GM18507 (cell line): Measurements from ENCODE around the gene NUDT19.
"Not testable (repeated sequence)": the region's sequence is repeated elsewhere in the genome, so short reads cannot be mapped to it uniquely, and the experiment has no call there.

Experiments used
- DNase-seq: peaks from one replicate; pipeline ENCODE4 v3.0.0; 2011; ENCODE audit warnings: low read depth; ENCODE audit not compliant: insufficient read length; ENCODE audit errors: extremely low spot score
- FAIRE-seq: peaks from 2 replicates; lab custom pipeline; 2011; peaks lifted over from hg19 to GRCh38; lab: Jason Lieb, UNC

Gene NUDT19

GRCh38 chr19:32700129-32700528 lies 8.5 kb downstream of the NUDT19 start:
- FAIRE-seq, DNase-seq: not testable (repeated sequence)

GRCh38 chr19:32702010-32702409 lies 10.4 kb downstream of the NUDT19 start:
- no peak for DNase-seq

DNA sequence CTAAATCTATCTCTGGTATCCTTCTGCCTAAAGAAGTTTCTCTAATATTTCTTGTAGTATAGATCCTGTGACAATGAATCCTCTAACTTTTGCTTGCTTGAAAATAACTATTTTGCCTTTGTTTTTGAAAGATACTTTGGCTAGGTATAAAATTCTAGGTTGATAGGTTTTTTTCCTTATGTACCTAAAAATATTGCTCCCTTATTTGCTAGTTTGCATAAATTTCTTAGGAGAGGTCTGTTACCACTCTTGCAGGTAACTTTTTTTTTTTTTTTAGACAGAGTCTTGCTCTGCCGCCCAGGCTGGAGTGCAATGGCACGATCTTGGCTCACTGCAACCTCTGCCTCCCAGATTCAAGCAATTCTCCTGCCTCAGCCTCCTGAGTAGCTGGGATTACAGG lies 12.4 kb downstream of the NUDT19 start:
- not testable (repeated sequence) for DNase-seq, FAIRE-seq

More at GRCh38 chr19:32702010-32702409, 10.4 kb downstream of the NUDT19 start:
- no peak for FAIRE-seq

DNA sequence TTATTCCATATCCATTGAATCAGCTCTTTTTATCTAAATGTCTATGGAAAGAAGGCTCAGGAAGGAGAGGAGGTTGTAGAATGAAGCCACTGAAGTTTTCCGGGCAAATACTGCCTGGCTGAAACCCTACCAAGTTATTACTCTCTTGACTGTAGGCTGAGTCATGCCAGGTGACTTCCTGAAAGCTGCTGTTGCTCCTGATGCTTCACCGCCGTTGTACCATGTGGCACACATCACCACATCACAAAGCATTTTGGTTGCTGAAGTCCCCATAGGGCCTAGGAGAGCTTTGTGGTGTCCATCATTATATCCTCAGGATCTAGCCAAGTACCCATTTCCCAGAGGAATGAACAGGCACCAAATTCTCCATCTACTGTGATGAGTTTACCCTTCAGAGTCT lies 16.8 kb downstream of the NUDT19 start:
- FAIRE-seq: no peak
- no peak for DNase-seq

DNA sequence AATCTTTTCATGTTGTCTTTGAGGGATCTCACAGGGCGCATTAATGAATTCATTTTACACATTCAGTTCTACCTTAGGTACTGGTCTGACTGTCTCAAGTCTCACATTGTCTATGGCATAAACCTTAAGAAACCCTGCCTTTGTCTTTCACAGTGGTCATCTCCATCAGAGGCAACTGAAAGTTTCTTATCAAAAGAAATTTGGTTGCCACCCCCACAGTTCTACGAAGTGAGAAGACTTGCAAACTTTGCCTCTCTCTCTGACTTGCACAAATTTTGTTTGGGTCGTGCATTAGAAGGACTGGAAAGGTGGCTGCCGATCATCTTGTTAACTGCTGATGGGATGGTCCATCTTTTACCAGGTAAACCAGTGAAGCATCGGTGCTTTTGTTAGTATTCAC lies 17.4 kb downstream of the NUDT19 start:
- no peak for DNase-seq
- no peak for FAIRE-seq

DNA sequence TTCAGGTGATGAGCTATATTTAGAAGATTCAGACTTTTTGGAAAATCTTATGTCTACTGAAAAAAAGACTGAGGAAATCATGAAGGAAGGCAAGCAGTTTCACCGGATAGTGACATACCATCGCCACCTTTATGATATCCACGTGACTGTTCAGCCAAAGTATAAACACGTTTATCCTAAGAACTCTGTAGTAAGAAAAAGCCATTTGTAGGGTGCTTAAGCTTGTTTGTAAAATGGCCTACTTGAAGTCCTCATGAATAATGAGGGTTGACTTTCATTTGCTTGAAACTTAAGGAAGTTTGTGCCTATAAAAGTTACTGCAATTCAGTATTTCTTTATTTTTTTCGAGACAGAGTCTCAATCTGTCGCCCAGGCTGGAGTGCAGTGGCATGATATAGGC lies 20.1 kb downstream of the NUDT19 start:
- DNase-seq (no peak), FAIRE-seq (no peak)

- not testable (repeated sequence) for FAIRE-seq, DNase-seq
These were observed 24.6 kb downstream of the NUDT19 start for GRCh38 chr19:32716203-32716602.

GRCh38 chr19:32717496-32717895 lies 25.9 kb downstream of the NUDT19 start:
- DNase-seq (no peak), FAIRE-seq (no peak)

GRCh38 chr19:32718286-32718685 lies 26.7 kb downstream of the NUDT19 start:
- no peak for FAIRE-seq
- no peak for DNase-seq

GRCh38 chr19:32719611-32720059 lies 28.0 kb downstream of the NUDT19 start, which contains the start of gene TDRD12:
Gene TDRD12, plus strand, starts transcription at chr19:32719767. Its CDS starts 306 bp downstream, at chr19:32720073.
- no peak for DNase-seq
- FAIRE-seq: no peak

GRCh38 chr19:32720216-32720935 lies 28.8 kb downstream of the NUDT19 start:
- FAIRE-seq: no peak

DNA sequence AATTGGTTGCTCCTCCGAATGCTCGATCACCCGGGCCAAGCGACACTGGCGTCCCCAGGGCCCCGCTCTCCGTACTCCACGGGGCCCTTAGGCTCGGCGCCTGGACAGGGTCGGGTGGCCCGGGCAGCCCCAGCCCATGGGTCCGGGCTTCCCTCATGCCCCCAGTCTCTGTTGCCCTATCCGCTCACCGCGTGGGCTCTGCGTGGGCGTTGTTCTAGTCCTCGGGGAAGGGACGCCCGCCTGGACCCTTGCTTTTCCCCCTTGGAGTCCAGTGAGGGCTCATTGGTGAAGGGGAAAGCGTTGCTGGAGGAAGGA lies 29.3 kb downstream of the NUDT19 start:
- FAIRE-seq (no peak), DNase-seq (no peak)

More at GRCh38 chr19:32720216-32720935, 28.8 kb downstream of the NUDT19 start:
- DNase-seq: no peak

DNA sequence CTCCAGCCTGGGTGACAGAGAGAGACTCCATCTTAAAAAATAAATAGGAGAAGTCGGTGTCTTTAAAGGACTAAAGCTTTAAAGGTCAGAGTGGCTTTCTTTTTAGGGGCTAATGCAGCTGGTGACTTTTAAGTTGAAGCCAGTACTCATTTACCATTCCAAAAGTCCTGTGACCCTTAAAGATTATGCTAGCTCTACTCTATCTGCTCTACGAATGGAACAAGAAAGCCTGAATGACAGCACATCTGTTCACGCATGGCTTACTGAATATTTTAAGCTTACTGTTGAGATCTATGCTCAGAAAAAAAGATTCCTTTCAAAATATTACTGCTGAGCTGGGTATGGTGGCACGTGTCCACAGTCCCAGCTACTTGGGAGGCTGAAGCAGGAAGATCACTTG lies 44.3 kb downstream of the NUDT19 start:
- no peak for DNase-seq
- FAIRE-seq: no peak

GRCh38 chr19:32743021-32743420 lies 51.4 kb downstream of the NUDT19 start:
- DNase-seq: no peak
- FAIRE-seq: no peak

- FAIRE-seq (no peak), DNase-seq (no peak)
These were observed 51.8 kb downstream of the NUDT19 start for GRCh38 chr19:32743447-32743846.

- FAIRE-seq (no peak), DNase-seq (no peak)
These were observed 53.1 kb downstream of the NUDT19 start for GRCh38 chr19:32744555-32745325.

GRCh38 chr19:32745594-32746251 lies 54.1 kb downstream of the NUDT19 start:
- not testable (repeated sequence) for FAIRE-seq

GRCh38 chr19:32746631-32747196 lies 55.1 kb downstream of the NUDT19 start:
- DNase-seq: not testable (repeated sequence)
- peak; percentile 76 for FAIRE-seq

More at GRCh38 chr19:32745594-32746251, 54.1 kb downstream of the NUDT19 start:
- not testable (repeated sequence) for DNase-seq

- peak; percentile 9 for DNase-seq
- no peak for FAIRE-seq
These were observed 56.9 kb downstream of the NUDT19 start for GRCh38 chr19:32748497-32748896.

DNA sequence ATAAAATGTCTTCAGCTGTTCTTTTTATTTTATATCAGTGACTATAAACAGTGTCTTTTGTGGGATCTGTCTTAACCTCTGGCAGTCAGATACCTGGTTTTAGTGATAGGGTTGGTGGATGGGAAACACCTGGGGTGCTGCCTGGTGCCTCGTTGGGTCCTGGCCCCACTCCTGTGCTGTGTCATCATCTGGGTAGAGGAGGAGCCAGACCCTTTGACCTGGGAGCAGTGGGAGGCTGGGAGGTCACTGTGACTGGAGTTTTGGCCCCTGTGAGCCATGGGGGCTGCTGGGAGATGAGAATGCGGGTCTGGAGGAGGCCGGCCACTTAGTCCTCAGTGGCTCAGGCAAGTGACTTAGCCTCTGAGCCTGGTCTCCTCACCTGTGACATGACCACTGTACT lies 57.3 kb downstream of the NUDT19 start:
- FAIRE-seq (no peak), DNase-seq (no peak)
